Pancreas (tissue), 10 donors: ENCODE data around the gene MTA1. TPM values are rescaled to one million over a fixed set of nuclear protein-coding genes. Genes with fewer than 3 reads are reported as not detected.

ENCODE experiments used
- ATAC-seq, 4 donors: fragments of 200-7000 bp; cut with Tn5 transposase; one replicate each; pipeline versions ENCODE4 v1.8.0 to v1.9.1; 2020; ENCODE audit warnings: mild to moderate bottlenecking in 4 of 4, moderate library complexity in 4 of 4
- DNase-seq, 6 donors: peaks; one replicate each; pipeline ENCODE4 v3.0.0-alpha.2; 2020
- FAIRE-seq: peaks from 2 replicates; lab custom pipeline; 2012; peaks lifted over from hg19 to GRCh38; lab: Jason Lieb, UNC
- H3K27ac ChIP-seq, 4 donors: fragments of 200-600 bp; sonication (generic); 1 replicate in 3 of 4; 2 replicates in 1 of 4; pipeline versions ENCODE4 v1.5.0 to v1.8.0; 2020
- H3K27me3 ChIP-seq, 4 donors: fragments of 200-600 bp; one replicate each; pipeline ENCODE4 v1.8.0; 2021
- H3K36me3 ChIP-seq, 3 donors: fragments of 200-600 bp; sonication (generic) in 1 of 3; one replicate each; pipeline versions ENCODE4 v1.5.0 to v1.8.0; 2020 to 2021
- H3K4me1 ChIP-seq, 3 donors: fragments of 200-600 bp; one replicate each; pipeline ENCODE4 v1.8.0; 2021
- H3K4me3 ChIP-seq, 4 donors: fragments of 200-600 bp; sonication (generic) in 2 of 4; one replicate each; pipeline versions ENCODE4 v1.5.0 to v1.8.0; 2020 to 2021
- H3K9me3 ChIP-seq, 4 donors: fragments of 200-600 bp; one replicate each; pipeline ENCODE4 v1.8.0; 2021
- WGBS, 2 donors: extraction: QIAGEN DNeasy Blood & Tissue Kit; methylation state at CpG; one replicate each; pipeline ENCODE4 v1.1.7; 2013; 5-methylcytosine and 5-hydroxymethylcytosine counted together
- intact Hi-C, 3 donors: fragments of 100-400 bp; cut with DNase I; formaldehyde crosslinking; loops; one replicate each; pipeline versions ENCODE4 v1.11.1 to v1.14.2; 2022
- polyA plus RNA-seq, 2 donors: library from polyadenylated mRNA; stranded (reverse); fragments of 200-250 nt; gene quantifications; one replicate each; pipeline ENCODE4 v1.2.3, GENCODE V29; 2013
- total RNA-seq, 6 donors: library from RNA; stranded (reverse); fragmentation: NEBNext Ultra II Directional in 4 of 6; extraction: Animal tissue kit (Norgen Biotek cat#: 25700) in 4 of 6; gene quantifications; one replicate each; pipeline versions ENCODE4 v1.2.1 to v1.2.4, GENCODE V29; 2021 to 2023
- TF ChIP-seq, protein P1 (sequence below), 4 donors: fragments of 200-600 bp; sonication (generic) in 3 of 4; IDR thresholded peaks; one replicate each; pipeline versions ENCODE4 v1.5.0 to v1.8.0; 2021; ENCODE audit warnings: antibody characterized with exemption in 4 of 4
- donor health status: healthy with polysubstance abuse.
- donor health status: DM: no; HTN: no; CAD: no; lungs with moderate emphysema.
- donor health status: DM: no; HTN: no; CAD: no.
- donor health status: control.
- donor health status: control.
- donor health status: Bipolar disorder and iron deficiency.
- donor health status: DM: yes; HTN: yes; CAD: no.
- donor health status: DM: no; HTN: no; CAD: no.
- donor health status: DM: no; HTN: no; CAD: no.
- donor health status: DM: yes; HTN: yes; CAD: no.

Gene MTA1
- total and polyA plus RNA-seq, 8 donors = 34.8 to 138 (median 53.2) TPM

- Histone ChIP-seq H3K9me3 (no peaks in the 10 kb centered on the region), H3K4me1 (no peaks in the 10 kb centered on the region)
- no peak for FAIRE-seq
Measured at GRCh38 chr14:105449276-105450122, 29.9 kb downstream of the MTA1 start.

DNA sequence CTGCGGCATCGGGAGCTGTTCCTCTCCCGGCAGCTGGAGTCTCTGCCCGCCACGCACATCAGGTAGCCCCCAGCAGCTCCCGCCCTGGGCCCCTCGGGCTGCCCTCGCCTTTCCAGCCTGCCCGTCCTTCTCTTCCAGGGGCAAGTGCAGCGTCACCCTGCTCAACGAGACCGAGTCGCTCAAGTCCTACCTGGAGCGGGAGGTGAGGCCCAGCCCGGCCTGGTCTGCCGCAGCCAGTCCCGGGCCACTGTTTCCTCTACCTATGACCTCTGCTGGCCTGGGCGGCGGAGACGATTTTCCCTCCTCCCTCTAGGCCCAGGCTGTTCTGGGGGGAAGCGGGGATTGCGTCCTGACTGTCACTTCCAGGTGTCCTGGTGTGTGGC is 30.5 kb downstream of the MTA1 start:
- Histone ChIP-seq H3K4me1 (no peaks in the 10 kb centered on the region), H3K36me3 (peaks cover 0 to 23% (median 5%) of the 10 kb centered on the region in 3 donors), H3K27ac (no peak overlapping the region), H3K9me3 (no peaks in the 10 kb centered on the region), H3K27me3 (no peaks in the 10 kb centered on the region), H3K4me3 (no peak overlapping the region)
- WGBS, 2 donors = 86 to 87% methylated on average over 22 of the region's 22 CpGs
- FAIRE-seq (no peak), DNase-seq (peak in 2 of 6 donors; percentile 29 to 70), ATAC-seq (no peak)
- TF ChIP-seq, protein P1, sequence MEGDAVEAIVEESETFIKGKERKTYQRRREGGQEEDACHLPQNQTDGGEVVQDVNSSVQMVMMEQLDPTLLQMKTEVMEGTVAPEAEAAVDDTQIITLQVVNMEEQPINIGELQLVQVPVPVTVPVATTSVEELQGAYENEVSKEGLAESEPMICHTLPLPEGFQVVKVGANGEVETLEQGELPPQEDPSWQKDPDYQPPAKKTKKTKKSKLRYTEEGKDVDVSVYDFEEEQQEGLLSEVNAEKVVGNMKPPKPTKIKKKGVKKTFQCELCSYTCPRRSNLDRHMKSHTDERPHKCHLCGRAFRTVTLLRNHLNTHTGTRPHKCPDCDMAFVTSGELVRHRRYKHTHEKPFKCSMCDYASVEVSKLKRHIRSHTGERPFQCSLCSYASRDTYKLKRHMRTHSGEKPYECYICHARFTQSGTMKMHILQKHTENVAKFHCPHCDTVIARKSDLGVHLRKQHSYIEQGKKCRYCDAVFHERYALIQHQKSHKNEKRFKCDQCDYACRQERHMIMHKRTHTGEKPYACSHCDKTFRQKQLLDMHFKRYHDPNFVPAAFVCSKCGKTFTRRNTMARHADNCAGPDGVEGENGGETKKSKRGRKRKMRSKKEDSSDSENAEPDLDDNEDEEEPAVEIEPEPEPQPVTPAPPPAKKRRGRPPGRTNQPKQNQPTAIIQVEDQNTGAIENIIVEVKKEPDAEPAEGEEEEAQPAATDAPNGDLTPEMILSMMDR (IDR thresholded peaks at IDR 0.05) = no peak
- intact Hi-C loops = no loop called here

More at GRCh38 chr14:105449276-105450122, 29.9 kb downstream of the MTA1 start:
- Histone ChIP-seq H3K36me3 (peaks cover 0 to 17% (median 5%) of the 10 kb centered on the region in 3 donors), H3K4me3 (no peak overlapping the region), H3K27ac (no peak overlapping the region), H3K27me3 (no peaks in the 10 kb centered on the region)
- peak in 1 of 4 donors; percentile 4 for ATAC-seq
- TF ChIP-seq, protein P1 (IDR thresholded peaks at IDR 0.05) = no peak
- 92 to 95% methylated on average over 35 to 47 of the region's 47 CpGs for WGBS, 2 donors
- intact Hi-C loops = no loop called here
- peak in 2 of 6 donors; percentile 42 to 83 for DNase-seq

GRCh38 chr14:105450864-105451720 is 31.5 kb downstream of the MTA1 start:
- Histone ChIP-seq H3K27ac (no peak overlapping the region), H3K36me3 (peaks cover 0 to 30% (median 5%) of the 10 kb centered on the region in 3 donors), H3K4me1 (no peaks in the 10 kb centered on the region), H3K27me3 (no peaks in the 10 kb centered on the region), H3K9me3 (no peaks in the 10 kb centered on the region), H3K4me3 (no peak overlapping the region)
- peak in 2 of 6 donors; percentile 34 to 58 for DNase-seq
- 89 to 92% methylated on average over 29 of the region's 29 CpGs for WGBS, 2 donors
- FAIRE-seq = no peak
- TF ChIP-seq, protein P1 (IDR thresholded peaks at IDR 0.05) = no peak
- intact Hi-C loops = no loop called here
- no peak for ATAC-seq

DNA sequence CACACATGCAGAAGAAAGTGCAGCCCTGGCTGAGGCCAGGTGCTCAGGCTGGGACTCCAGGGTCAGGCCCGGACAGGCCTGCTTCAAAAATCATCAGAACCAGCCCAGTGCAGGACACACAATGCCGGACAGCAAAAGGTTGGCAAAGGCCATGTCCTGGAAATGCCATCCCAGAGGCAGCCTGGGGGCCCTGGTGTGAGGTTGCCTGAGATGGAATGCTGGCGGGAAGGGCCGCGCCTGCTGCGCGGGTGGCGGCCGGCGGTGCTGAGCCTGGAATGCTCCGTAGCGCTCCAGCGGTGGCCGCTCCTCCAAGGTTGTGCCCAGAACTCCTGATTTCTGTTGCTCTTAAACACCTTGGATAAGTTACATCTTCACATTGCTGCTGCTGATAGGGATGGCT is 33.3 kb downstream of the MTA1 start:
- DNase-seq = peak in 1 of 6 donors; percentile 60
- 85 to 90% methylated on average over 8 to 14 of the region's 14 CpGs for WGBS, 2 donors
- Histone ChIP-seq H3K4me1 (no peaks in the 10 kb centered on the region), H3K9me3 (no peaks in the 10 kb centered on the region), H3K27ac (no peak overlapping the region), H3K4me3 (no peak overlapping the region), H3K36me3 (peaks cover 0 to 38% (median 12%) of the 10 kb centered on the region in 3 donors), H3K27me3 (no peaks in the 10 kb centered on the region)
- no peak for ATAC-seq
- intact Hi-C loops = no loop called here
- FAIRE-seq = no peak
- TF ChIP-seq, protein P1 (IDR thresholded peaks at IDR 0.05) = no peak
